ENCODE data around the gene NEDD8. TPM values are rescaled to one million over a fixed set of nuclear protein-coding genes. Genes with fewer than 3 reads are reported as not detected.

NEDD8 gene
- 243 and 248 TPM in 2 replicates for total RNA-seq

DNA sequence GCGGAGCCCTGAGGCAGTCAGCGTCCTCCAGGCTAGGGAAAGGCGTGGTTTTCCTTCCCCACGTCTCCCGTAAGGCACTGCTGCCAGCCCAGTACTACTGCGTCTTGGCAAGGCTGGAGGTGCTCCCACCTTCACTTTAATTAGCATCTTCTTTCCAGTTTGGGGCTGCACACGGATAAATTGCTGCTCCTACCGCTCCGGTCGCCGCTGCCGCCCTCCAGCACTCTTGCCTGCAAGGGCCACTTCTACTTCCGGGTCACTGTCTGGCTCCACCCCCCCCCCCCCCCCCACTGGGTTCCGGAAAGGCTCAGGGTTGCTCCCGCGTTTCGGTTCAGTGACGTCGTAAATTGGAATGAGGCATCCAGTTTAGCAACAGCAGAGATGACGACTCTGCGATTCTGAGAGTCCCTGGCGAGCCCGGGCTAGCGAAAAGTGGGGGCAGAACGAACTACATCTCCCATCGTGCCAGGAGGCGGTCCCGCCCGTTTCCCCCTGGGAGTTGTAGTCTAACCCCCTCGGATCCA is at the start of gene NEDD8:
NEDD8 (minus strand) TSS at position 247 of the 524 bp plus-strand sequence; CDS start at position 147, 100 bp downstream.

DNA sequence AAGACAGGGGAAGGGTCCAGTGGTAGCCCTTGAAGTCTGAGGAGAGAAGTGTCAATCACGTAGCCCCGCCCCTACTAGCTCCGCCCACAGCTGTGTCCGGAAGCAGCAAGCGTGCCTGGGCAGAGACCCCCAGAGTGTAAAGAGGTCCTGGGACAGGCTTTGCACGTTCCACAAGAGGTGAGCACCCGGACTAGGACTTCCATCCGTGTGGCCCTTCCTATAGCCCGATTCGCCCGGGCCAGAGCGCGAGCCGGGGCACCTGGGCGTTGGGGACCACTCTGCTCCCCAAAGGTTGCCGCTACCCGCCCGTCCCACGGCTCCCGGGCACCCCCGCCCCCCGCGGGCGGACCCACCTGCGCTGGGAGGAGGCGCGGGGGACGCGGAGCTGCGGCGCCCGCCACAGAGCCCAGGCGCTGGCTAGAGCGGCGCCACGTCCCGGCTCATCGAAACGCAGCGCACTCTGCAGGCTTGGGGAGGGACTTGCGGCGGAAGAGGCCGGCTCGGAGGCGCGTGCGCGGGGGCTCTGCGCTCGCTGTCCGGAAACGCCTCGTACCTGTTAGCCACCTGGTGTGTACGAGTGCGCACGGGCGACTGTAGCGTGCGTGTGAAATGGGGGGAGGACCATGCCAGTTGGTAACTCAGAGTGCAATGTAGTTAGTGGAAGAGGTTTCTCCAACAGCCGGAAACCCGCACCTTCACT is 39.1 kb upstream of the NEDD8 start, which contains the start of gene RABGGTA:
RABGGTA (minus strand) TSS at position 464 of the 700 bp plus-strand sequence. CDS start 482 bp downstream, outside the sequence.

DNA sequence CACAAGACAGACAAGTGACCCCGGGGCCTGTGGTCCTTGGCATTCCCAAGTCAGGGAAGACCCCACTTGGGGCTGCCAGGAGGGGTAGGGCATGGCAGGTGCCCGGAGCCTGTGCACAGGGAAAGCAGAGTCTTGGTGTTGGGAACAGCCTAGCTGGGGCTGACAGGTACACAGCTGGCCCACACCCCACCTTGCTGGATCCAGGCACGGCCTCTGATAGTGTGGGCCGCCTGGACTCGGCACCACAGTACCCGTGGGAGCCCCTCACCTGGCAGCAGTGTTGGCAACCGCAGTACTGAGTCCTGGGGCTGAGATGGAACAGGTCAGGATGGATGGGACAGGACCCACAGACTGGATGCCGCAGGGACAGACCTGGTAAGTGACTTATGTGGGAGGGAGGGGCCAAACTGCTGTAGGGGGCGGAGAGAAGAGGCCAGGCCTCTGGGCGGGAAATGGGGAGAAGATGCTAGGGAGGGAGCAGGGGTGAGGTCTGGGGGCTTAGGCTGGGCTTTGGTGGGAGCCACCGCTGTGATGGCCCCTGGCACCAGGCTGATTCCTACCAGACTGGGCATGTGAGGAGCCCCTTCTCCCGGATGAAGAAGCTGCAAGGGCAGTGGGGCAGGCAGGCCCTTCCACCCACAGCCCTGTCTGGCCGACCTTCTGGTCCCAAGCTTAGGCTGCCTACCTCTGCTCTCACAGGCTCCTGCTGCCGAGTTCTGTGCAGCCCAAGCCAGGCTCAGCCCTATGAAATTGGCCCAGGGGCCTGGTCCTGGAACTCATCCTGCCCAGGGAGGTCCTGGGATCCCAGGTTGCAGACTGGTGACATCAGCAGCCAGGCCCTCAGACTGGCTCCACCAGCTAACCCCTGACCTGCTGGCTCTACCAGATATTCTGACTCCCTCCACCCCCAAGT is 30.9 kb upstream of the NEDD8 start, which contains the start of gene TGM1:
TGM1 (minus strand) TSS at position 357 of the 913 bp plus-strand sequence. CDS start 825 bp downstream, outside the sequence.

DNA sequence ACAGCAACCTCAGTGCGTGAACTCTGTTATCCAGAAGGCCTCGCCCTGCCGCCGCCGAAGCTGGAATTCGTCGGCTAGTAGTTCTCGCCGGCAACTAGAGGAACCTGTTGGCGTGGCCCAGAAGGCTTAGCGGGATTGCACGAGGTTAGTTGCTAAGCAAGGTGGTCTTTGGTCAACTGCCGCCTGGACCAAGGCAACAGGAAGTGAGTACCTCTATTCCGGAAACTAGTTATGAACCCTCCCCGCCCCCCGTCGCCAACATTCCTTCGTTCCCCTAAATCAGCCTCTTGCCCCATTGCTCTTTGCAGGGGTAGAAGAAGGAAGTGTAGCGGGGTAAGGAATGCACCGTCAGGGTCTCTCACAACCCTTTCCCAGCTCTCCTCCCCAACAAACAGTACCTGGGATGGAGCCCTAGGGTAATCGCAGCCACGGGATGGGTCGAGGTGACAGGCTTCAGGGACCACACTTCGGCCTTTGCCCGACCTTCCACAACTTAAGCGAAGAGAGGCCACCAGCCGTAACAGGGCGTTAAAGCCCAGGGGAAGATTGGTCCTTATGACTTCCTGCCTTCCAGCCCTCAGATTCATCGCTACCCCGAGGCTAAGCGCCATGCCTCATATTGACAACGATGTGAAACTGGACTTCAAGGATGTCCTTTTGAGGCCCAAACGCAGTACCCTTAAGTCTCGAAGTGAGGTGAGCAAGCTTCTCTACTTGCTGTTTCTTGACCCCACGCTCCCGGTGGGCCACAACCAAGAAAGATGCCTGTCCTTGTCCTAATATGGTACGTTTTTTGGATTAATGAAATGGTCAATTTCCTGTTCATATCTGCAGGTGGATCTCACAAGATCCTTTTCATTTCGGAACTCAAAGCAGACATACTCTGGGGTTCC is 724 bp upstream of the NEDD8 start, which contains the start of gene GMPR2:
GMPR2 (plus strand) TSS at position 285 of the 893 bp plus-strand sequence; CDS start at position 610, 325 bp downstream.

DNA sequence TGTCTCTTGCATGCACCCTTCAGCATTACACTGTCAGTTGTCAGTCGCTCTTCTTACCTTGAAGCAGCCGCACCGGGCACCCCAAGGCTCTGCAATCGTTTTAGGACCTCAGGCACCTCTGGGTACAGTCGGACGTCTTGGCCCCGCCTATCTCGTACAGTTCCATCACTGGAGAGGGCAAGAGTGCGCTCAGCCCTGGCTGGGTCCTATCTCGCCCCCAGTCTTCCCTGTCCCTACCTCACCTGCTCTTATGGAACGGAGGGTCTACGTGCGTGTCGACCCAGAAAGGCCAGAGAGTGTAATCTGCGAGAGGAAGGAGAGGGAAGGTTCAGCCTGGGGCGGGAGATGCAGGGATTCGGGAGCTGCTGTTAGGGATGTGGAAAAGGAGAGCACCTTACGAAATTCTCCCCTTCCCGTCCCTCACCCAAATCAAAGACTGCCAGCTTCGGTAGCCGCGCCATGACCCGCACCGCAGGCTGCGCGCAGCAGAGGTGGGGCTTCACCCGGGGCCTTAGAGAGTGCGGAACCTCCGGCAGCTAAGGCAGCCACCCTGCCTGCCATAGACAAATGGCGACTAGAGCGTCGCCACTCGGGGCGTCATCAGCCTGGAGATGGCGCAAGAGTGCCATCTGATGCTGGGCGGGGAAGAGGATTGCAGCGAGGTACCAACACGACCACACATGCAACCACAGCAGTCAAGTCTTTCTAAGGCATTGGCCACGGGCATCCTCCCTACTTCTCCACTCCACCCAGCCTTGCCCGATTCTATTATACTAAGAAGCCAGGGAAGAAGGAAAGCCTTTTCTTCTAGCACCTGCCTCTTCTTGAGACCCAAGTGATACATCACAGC is 16.4 kb downstream of the NEDD8 start, which contains the start of gene MDP1:
MDP1 (minus strand) TSS at position 572 of the 850 bp plus-strand sequence; CDS start at position 461, 111 bp downstream.

DNA sequence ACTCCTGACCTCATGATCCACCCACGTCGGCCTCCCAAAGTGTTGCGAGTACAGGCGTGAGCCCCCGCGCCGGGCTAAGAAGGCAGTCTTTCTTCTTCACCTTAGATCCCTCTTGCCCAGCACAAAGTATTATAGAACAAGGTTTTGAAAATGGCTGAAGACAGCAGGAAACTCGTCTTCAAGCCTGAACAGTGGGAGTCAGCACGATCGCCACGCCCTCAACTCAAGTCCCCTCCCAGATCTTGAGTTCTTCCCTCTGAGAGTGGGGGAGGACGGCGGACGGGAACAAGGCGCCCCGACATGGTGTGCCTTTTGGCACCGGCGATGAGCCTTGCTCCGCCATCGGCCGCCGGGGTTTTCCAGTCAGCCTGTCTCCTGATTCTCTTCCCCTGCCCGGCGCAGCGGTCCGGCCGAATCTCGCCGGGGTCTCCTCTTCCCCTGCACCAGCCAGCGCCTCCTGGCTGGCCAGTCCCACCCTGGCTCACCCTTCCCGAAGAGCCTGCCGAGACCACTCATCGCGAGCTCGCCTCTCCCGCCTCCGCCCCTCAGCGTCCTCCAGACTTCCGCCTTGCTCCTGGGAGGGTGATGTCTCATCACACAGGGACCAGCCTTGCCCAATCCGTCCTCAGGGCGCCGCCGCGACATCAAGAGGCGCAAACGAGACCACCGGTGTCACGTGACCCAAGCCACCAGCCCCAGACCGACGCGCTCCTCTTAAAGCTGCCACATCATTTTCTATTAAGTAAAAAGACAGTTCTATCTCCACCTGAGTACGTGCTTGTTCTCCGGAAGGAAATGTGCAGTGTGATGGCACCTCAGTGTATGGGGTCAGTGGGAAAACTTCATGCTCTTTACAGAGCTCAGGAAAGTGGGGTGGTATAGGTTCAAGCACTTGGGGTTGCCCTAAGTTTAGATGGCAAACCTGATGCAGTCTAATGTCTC is 19.0 kb downstream of the NEDD8 start, which contains the start of gene CHMP4A:
CHMP4A (minus strand) TSS at position 565 of the 942 bp plus-strand sequence; CDS start at position 516, 49 bp downstream.

DNA sequence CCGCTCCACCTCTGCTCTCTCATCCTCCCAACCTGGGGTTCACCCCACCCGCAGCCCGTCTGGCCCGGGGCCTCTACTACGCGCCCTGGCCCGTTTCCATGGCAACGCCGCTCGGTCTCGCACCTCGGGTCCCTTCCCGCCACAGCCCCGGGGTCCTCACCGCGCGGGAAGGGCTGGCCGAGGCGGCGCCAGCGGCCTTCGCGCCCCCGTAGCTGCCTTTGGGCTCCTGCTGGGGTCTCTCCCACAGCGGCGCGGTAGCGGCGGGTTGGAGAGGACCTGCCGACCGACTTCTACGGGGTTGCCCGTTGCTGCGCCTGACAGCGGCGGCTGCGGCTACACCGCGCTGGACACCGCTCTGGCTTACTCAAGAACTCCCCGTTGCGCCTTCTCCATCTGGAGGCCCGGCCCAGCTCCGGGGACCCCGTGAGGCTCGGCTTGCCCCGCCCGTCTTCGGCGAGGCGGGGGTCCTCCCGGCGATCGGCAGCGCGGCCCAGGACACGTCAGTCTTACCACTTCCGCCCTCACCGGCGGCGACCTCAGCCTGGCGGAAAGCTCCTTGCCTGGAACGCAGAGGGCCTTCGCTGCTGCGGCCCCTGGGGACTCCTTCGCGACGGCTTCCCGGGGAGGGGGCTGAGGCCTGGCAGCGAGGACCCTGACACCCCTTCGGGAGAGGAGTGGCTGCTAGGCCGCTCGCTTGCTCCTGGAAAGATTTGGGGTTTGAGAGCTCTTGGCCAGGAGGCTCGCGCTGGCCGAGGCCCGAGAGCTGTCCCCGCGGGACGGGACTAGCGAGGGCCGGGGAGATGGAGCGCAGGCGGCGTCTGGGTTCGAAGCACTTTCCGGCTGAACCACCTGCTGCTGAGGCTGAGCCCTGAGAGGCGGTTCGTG is 36.7 kb downstream of the NEDD8 start, which contains the start of gene TM9SF1:
TM9SF1 (minus strand) TSS at position 256 of the 885 bp plus-strand sequence. CDS start 422 bp downstream, outside the sequence.

DNA sequence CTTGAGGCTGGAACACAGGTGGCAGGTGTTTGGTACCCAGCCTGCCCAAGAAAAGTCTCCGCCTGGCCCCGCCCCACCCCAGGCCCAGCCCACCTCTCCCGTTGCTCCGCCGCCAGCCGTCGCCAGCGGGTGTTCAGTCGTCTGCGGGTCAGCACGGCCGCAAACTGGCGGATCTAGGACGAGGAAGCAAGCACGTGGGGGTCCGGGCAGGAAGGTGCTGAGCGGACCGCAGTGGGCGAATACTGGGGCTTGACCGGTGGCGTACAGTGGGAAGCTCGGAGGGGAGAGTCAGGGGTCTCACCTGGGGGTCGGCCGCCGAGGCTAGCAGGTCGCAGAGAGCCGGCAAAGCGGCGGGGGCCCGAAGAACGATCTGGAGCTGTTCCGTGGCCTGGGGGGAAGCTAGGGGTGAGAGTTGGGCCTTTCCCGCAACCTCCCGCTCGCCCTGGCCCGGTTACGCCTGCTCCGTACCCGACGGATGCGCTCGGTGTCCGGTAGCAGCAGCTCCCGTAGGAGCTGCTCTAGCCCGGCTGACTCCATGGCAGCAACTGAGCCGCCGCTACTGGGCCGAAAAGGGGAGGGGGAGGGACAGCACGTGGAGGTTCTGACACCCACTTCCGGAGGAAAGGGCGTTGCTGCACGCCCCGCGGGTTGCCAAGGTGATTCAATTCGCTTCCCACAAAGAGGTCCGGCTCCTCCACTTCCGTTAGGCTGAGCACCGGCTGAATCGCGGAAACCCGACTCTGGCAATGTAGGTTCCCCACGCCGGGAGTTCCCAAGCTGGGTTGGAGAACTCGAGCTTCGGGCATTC is 43.7 kb downstream of the NEDD8 start, which contains the start of gene IPO4:
IPO4 (minus strand) TSS at position 566 of the 808 bp plus-strand sequence; CDS start at position 537, 29 bp downstream.

DNA sequence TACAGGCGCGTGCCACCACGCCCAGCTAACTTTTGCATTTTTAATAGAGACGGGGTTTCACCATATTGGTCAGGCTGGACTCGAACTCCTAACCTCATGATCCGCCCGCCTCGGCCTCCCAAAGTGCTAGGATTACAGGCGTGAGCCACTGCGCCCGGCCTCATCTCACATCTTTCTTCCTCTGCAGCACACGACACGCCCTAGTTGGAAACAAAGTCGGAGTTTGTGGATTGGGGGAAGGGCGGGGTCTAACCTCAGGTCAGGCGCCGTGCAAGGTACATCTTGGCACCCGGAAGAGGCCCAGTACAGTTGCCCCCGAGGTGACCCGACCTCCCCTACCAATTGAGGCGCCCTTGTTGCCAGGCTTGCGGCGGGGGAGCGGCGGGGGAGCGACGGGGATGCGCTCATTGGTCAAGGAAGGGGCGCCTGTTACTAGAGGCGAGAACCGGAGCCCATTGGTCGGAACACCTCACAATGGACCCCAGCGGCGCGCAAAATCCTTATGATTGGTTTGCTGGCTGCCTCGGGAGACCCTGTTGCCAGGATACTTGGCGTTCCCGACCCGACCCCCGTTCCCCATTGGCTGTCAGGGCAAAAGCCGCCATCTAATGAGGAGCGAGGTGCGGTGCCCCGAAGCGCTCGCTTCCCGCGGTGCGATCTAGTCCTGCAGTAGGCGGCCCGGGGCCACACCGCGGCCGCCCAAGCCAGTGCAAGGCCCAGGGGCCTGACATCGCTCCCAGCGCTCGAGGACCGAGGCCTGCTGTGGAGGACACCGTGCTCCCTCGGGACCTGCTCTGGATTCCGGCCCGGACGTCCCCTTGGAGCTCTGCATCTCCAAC is 60.5 kb downstream of the NEDD8 start, which contains the start of gene REC8:
REC8 (plus strand) TSS at position 659 of the 839 bp plus-strand sequence. CDS start 473 bp downstream, outside the sequence.

Other genes with a start within 250 kb of the NEDD8 start
- gene DHRS4L2, start 243.4 kb downstream of the NEDD8 start, total RNA-seq: 10.0 and 14.7 TPM in 2 replicates
- 0.07 TPM in 1 of 2 replicates, not detected in the other for gene CARMIL3, start 180.4 kb downstream of the NEDD8 start, total RNA-seq
- not detected in 2 replicates for gene CPNE6, start 160.8 kb downstream of the NEDD8 start, total RNA-seq
- 15.0 and 15.2 TPM in 2 replicates for gene PCK2, start 138.1 kb downstream of the NEDD8 start, total RNA-seq
- gene DCAF11, start 117.6 kb downstream of the NEDD8 start, total RNA-seq: 37.3 and 48.1 TPM in 2 replicates
- gene NRL, start 117.4 kb downstream of the NEDD8 start, total RNA-seq: 0.23 and 1.5 TPM in 2 replicates
- gene FITM1, start 101.7 kb downstream of the NEDD8 start, total RNA-seq: not detected in 2 replicates
- gene PSME1, start 96.2 kb downstream of the NEDD8 start, total RNA-seq: 143 and 167 TPM in 2 replicates
- gene EMC9, start 90.8 kb downstream of the NEDD8 start, total RNA-seq: 19.5 and 25.0 TPM in 2 replicates
- gene PSME2, start 85.8 kb downstream of the NEDD8 start, total RNA-seq: 54.1 and 80.0 TPM in 2 replicates
- 37.5 and 96.2 TPM in 2 replicates for gene RNF31, start 84.9 kb downstream of the NEDD8 start, total RNA-seq
- gene IRF9, start 71.1 kb downstream of the NEDD8 start, total RNA-seq: 10.6 and 14.6 TPM in 2 replicates
- gene REC8, start 60.3 kb downstream of the NEDD8 start, total RNA-seq: 20.7 and 24.2 TPM in 2 replicates
- 69.6 and 70.8 TPM in 2 replicates for gene IPO4, start 43.6 kb downstream of the NEDD8 start, total RNA-seq
- 46.4 and 51.1 TPM in 2 replicates for gene TM9SF1, start 36.9 kb downstream of the NEDD8 start, total RNA-seq
- gene TSSK4, start 26.7 kb downstream of the NEDD8 start, total RNA-seq: not detected in 2 replicates
- gene CHMP4A, start 18.9 kb downstream of the NEDD8 start, total RNA-seq: 60.7 and 77.1 TPM in 2 replicates
- 11.5 and 12.0 TPM in 2 replicates for gene MDP1, start 16.3 kb downstream of the NEDD8 start, total RNA-seq
- gene GMPR2, start 562 bp upstream of the NEDD8 start, total RNA-seq: 30.3 and 45.9 TPM in 2 replicates
- 52.2 and 64.4 TPM in 2 replicates for gene TINF2, start 10.3 kb upstream of the NEDD8 start, total RNA-seq
- 229 and 247 TPM in 2 replicates for gene TGM1, start 30.8 kb upstream of the NEDD8 start, total RNA-seq
- 58.5 and 80.3 TPM in 2 replicates for gene RABGGTA, start 39.2 kb upstream of the NEDD8 start, total RNA-seq
- gene DHRS1, start 67.4 kb upstream of the NEDD8 start, total RNA-seq: 82.6 and 85.4 TPM in 2 replicates
- gene NOP9, start 67.5 kb upstream of the NEDD8 start, total RNA-seq: 20.7 and 32.6 TPM in 2 replicates
- gene CIDEB, start 75.6 kb upstream of the NEDD8 start, total RNA-seq: 2.2 and 2.7 TPM in 2 replicates
- 55.2 and 59.3 TPM in 2 replicates for gene LTB4R2, start 77.8 kb upstream of the NEDD8 start, total RNA-seq
- gene LTB4R, start 79.1 kb upstream of the NEDD8 start, total RNA-seq: 7.7 and 16.1 TPM in 2 replicates
- gene ADCY4, start 102.7 kb upstream of the NEDD8 start, total RNA-seq: 0.85 and 1.6 TPM in 2 replicates
- 5.4 and 6.0 TPM in 2 replicates for gene RIPK3, start 107.6 kb upstream of the NEDD8 start, total RNA-seq
- 24.3 and 29.6 TPM in 2 replicates for gene NFATC4, start 135.8 kb upstream of the NEDD8 start, total RNA-seq
- gene NYNRIN, start 166.6 kb upstream of the NEDD8 start, total RNA-seq: 16.4 and 21.9 TPM in 2 replicates
- gene CBLN3, start 197.3 kb upstream of the NEDD8 start, total RNA-seq: 0.56 and 1.1 TPM in 2 replicates
- gene KHNYN, start 197.6 kb upstream of the NEDD8 start, total RNA-seq: 60.4 and 66.9 TPM in 2 replicates
- 17.0 and 34.2 TPM in 2 replicates for gene SDR39U1, start 210.4 kb upstream of the NEDD8 start, total RNA-seq